DMS79 (cell line): Measurements from ENCODE around the gene CBLC.

ENCODE experiments used
- DNase-seq: peaks from one replicate; lab custom pipeline; 2025; lab: John Stamatoyannopoulos, UW

CBLC gene

GRCh38 chr19:44799627-44800346 lies 22.1 kb downstream of the CBLC start:
- DNase-seq = no peak

GRCh38 chr19:44800461-44800860 lies 22.8 kb downstream of the CBLC start:
- peak; percentile 24 for DNase-seq

GRCh38 chr19:44803442-44804428 lies 26.0 kb downstream of the CBLC start:
- no peak for DNase-seq

GRCh38 chr19:44806291-44806690 lies 28.6 kb downstream of the CBLC start:
- no peak for DNase-seq

- DNase-seq = no peak
Measured at GRCh38 chr19:44807162-44807561, 29.5 kb downstream of the CBLC start.

- DNase-seq = no peak
Measured at GRCh38 chr19:44807652-44808462, 30.2 kb downstream of the CBLC start.

GRCh38 chr19:44808463-44809371 lies 31.0 kb downstream of the CBLC start, which contains the start of gene BCAM:
Gene BCAM, plus strand, starts transcription at chr19:44809103. Its CDS starts 22 bp downstream, at chr19:44809125.
- DNase-seq = no peak

GRCh38 chr19:44809577-44810233 lies 32.0 kb downstream of the CBLC start:
- DNase-seq = no peak

- no peak for DNase-seq
Measured at GRCh38 chr19:44810234-44811121, 32.8 kb downstream of the CBLC start.

- DNase-seq = no peak
Measured at GRCh38 chr19:44811122-44811419, 33.4 kb downstream of the CBLC start.

- no peak for DNase-seq
Measured at GRCh38 chr19:44812142-44812718, 34.5 kb downstream of the CBLC start.

- no peak for DNase-seq
Measured at GRCh38 chr19:44813070-44813840, 35.6 kb downstream of the CBLC start.

- DNase-seq = no peak
Measured at GRCh38 chr19:44813841-44814470, 36.3 kb downstream of the CBLC start.

GRCh38 chr19:44814517-44814916 lies 36.8 kb downstream of the CBLC start:
- no peak for DNase-seq

- DNase-seq = no peak
Measured at GRCh38 chr19:44816301-44816700, 38.6 kb downstream of the CBLC start.

GRCh38 chr19:44817725-44818465 lies 40.2 kb downstream of the CBLC start:
- DNase-seq = no peak

GRCh38 chr19:44818466-44819031 lies 40.9 kb downstream of the CBLC start:
- DNase-seq = no peak
